ENCODE measurements around the gene B4GALT2.

The B4GALT2 gene

GRCh38 chr1:44010935-44011471, 32.0 kb downstream of the B4GALT2 start:
- H3K36me3 ChIP-seq (ENCODE audit: low read length) = no peaks in the 10 kb centered on the region
- no peak overlapping the region for H3K4me3 ChIP-seq (ENCODE audit: insufficient read depth, low read length, poor library complexity, severe bottlenecking)
- no peaks in the 10 kb centered on the region for H3F3A ChIP-seq (ENCODE audit: insufficient read depth)
- H3K27ac ChIP-seq (ENCODE audit: low read depth, low read length) = no peak overlapping the region
- no peak overlapping the region for H3K4me2 ChIP-seq (ENCODE audit: low read depth, low read length, poor library complexity, severe bottlenecking)
- H2AFZ ChIP-seq (ENCODE audit: low read depth, low read length, severe bottlenecking) = no peak overlapping the region
- H3K9me2 ChIP-seq (replicated peaks; ENCODE audit: insufficient read depth, low read length) = no peaks in the 10 kb centered on the region
- no peak for TF ChIP-seq EZH2phosphoT487 (conservative IDR thresholded peaks at IDR 0.05; ENCODE audit: low read length)
- TF ChIP-seq, protein P1, sequence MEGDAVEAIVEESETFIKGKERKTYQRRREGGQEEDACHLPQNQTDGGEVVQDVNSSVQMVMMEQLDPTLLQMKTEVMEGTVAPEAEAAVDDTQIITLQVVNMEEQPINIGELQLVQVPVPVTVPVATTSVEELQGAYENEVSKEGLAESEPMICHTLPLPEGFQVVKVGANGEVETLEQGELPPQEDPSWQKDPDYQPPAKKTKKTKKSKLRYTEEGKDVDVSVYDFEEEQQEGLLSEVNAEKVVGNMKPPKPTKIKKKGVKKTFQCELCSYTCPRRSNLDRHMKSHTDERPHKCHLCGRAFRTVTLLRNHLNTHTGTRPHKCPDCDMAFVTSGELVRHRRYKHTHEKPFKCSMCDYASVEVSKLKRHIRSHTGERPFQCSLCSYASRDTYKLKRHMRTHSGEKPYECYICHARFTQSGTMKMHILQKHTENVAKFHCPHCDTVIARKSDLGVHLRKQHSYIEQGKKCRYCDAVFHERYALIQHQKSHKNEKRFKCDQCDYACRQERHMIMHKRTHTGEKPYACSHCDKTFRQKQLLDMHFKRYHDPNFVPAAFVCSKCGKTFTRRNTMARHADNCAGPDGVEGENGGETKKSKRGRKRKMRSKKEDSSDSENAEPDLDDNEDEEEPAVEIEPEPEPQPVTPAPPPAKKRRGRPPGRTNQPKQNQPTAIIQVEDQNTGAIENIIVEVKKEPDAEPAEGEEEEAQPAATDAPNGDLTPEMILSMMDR (IDR thresholded peaks at IDR 0.05; ENCODE audit: insufficient read depth, low read length, poor library complexity, severe bottlenecking) = no peak
- H3K9me3 ChIP-seq (ENCODE audit: insufficient read depth, low read length) = no peaks in the 10 kb centered on the region
- H4K20me1 ChIP-seq (ENCODE audit: low read depth, low read length) = no peaks in the 10 kb centered on the region
- H3K27me3 ChIP-seq (ENCODE audit: low read length) = no peaks in the 10 kb centered on the region
- H3K79me2 ChIP-seq (ENCODE audit: insufficient read depth, low read length) = no peaks in the 10 kb centered on the region
- H3K9ac ChIP-seq (ENCODE audit: low read length) = no peak overlapping the region

GRCh38 chr1:44012404-44012803, 33.4 kb downstream of the B4GALT2 start:
- no peak overlapping the region for H2AFZ ChIP-seq (ENCODE audit: low read depth, low read length, severe bottlenecking)
- H3K4me2 ChIP-seq (ENCODE audit: low read depth, low read length, poor library complexity, severe bottlenecking) = no peak overlapping the region
- no peak overlapping the region for H3K4me3 ChIP-seq (ENCODE audit: insufficient read depth, low read length, poor library complexity, severe bottlenecking)
- no peak for TF ChIP-seq EZH2phosphoT487 (conservative IDR thresholded peaks at IDR 0.05; ENCODE audit: low read length)
- TF ChIP-seq, protein P1 (IDR thresholded peaks at IDR 0.05; ENCODE audit: insufficient read depth, low read length, poor library complexity, severe bottlenecking) = no peak
- H3K79me2 ChIP-seq (ENCODE audit: insufficient read depth, low read length) = no peaks in the 10 kb centered on the region
- H3K9me2 ChIP-seq (replicated peaks; ENCODE audit: insufficient read depth, low read length) = no peaks in the 10 kb centered on the region
- H3K36me3 ChIP-seq (ENCODE audit: low read length) = no peaks in the 10 kb centered on the region
- H3K27ac ChIP-seq (ENCODE audit: low read depth, low read length) = no peak overlapping the region
- H4K20me1 ChIP-seq (ENCODE audit: low read depth, low read length) = no peaks in the 10 kb centered on the region
- no peak overlapping the region for H3K9ac ChIP-seq (ENCODE audit: low read length)
- no peaks in the 10 kb centered on the region for H3K27me3 ChIP-seq (ENCODE audit: low read length)
- no peaks in the 10 kb centered on the region for H3K9me3 ChIP-seq (ENCODE audit: insufficient read depth, low read length)
- no peaks in the 10 kb centered on the region for H3F3A ChIP-seq (ENCODE audit: insufficient read depth)

GRCh38 chr1:44012941-44013609, 34.1 kb downstream of the B4GALT2 start:
- no peaks in the 10 kb centered on the region for H3K9me2 ChIP-seq (replicated peaks; ENCODE audit: insufficient read depth, low read length)
- no peaks in the 10 kb centered on the region for H3K36me3 ChIP-seq (ENCODE audit: low read length)
- no peak overlapping the region for H3K9ac ChIP-seq (ENCODE audit: low read length)
- no peak overlapping the region for H3K4me2 ChIP-seq (ENCODE audit: low read depth, low read length, poor library complexity, severe bottlenecking)
- H3K27me3 ChIP-seq (ENCODE audit: low read length) = no peaks in the 10 kb centered on the region
- no peaks in the 10 kb centered on the region for H3K9me3 ChIP-seq (ENCODE audit: insufficient read depth, low read length)
- TF ChIP-seq, protein P1 (IDR thresholded peaks at IDR 0.05; ENCODE audit: insufficient read depth, low read length, poor library complexity, severe bottlenecking) = no peak
- no peak for TF ChIP-seq EZH2phosphoT487 (conservative IDR thresholded peaks at IDR 0.05; ENCODE audit: low read length)
- no peaks in the 10 kb centered on the region for H3F3A ChIP-seq (ENCODE audit: insufficient read depth)
- no peak overlapping the region for H2AFZ ChIP-seq (ENCODE audit: low read depth, low read length, severe bottlenecking)
- no peak overlapping the region for H3K4me3 ChIP-seq (ENCODE audit: insufficient read depth, low read length, poor library complexity, severe bottlenecking)
- H4K20me1 ChIP-seq (ENCODE audit: low read depth, low read length) = no peaks in the 10 kb centered on the region
- H3K79me2 ChIP-seq (ENCODE audit: insufficient read depth, low read length) = no peaks in the 10 kb centered on the region
- H3K27ac ChIP-seq (ENCODE audit: low read depth, low read length) = no peak overlapping the region
